ENCODE measurements around the gene IQGAP1. TPM values are rescaled to one million over a fixed set of nuclear protein-coding genes. Genes with fewer than 3 reads are reported as not detected.
"Not testable (repeated sequence)": the region's sequence is repeated elsewhere in the genome, so short reads cannot be mapped to it uniquely, and the experiment has no call there.

The IQGAP1 gene
- polyA plus RNA-seq, 3 donors, result 140 to 276 (median 207) TPM

GRCh38 chr15:90511211-90511618 lies 123.2 kb downstream of the IQGAP1 start:
- H2AFZ ChIP-seq (ENCODE audit: insufficient read depth, low read depth, low read length, poor library complexity, severe bottlenecking); DNase-seq; H3K4me2 ChIP-seq (replicated peaks; ENCODE audit: extremely low read depth, low read length, poor library complexity, severe bottlenecking); H3K27ac ChIP-seq (ENCODE audit: low read depth in 1 of 2, low read length in 2 of 2); H3K36me3 ChIP-seq (replicated peaks in 1 of 2; ENCODE audit: control insufficient read depth in 1 of 2, insufficient read depth in 2 of 2, low read length in 2 of 2); intact Hi-C loops (cut with micrococcal nuclease); H3K27me3 ChIP-seq (ENCODE audit: control insufficient read depth in 2 of 2, insufficient read depth in 2 of 2, low read length in 2 of 2); H3K27ac Mint-ChIP-seq; H3K9me3 ChIP-seq (replicated peaks in 1 of 2; ENCODE audit: control insufficient read depth in 1 of 2, insufficient read depth in 1 of 2, low read length in 2 of 2); H4K20me1 ChIP-seq (ENCODE audit: insufficient read depth, low read length); H3K9ac ChIP-seq (ENCODE audit: insufficient read depth, low read length, poor library complexity, severe bottlenecking); H3K9me3 Mint-ChIP-seq; H3K27me3 Mint-ChIP-seq (ENCODE audit: low read depth in 3 of 3); H3K4me3 ChIP-seq (replicated peaks in 1 of 3; ENCODE audit: low read depth in 2 of 3, low read length in 3 of 3); H3K79me2 ChIP-seq (ENCODE audit: insufficient read depth, low read length): not testable (repeated sequence)
- peaks cover 8 to 23% of the 10 kb centered on the region in 2 donors for H3K36me3 Mint-ChIP-seq
- H3K4me1 ChIP-seq (ENCODE audit: control insufficient read depth in 1 of 2, insufficient read depth in 2 of 2, low read length in 2 of 2), result peaks cover 15 to 19% of the 10 kb centered on the region in 2 donors
- peaks cover 19% of the 10 kb centered on the region for H3K4me1 Mint-ChIP-seq
- WGBS (ENCODE audit: insufficient coverage), result 94% methylated on average over 3 of the region's 13 CpGs
- peak overlapping the region in 1 of 2 donors; percentile 33 for H3K4me3 Mint-ChIP-seq

GRCh38 chr15:90512276-90512675 lies 124.2 kb downstream of the IQGAP1 start:
- Histone ChIP-seq H3K27me3 (ENCODE audit: control insufficient read depth in 2 of 2, insufficient read depth in 2 of 2, low read length in 2 of 2) (no peaks in the 10 kb centered on the region), H3K9me3 (replicated peaks in 1 of 2; ENCODE audit: control insufficient read depth in 1 of 2, insufficient read depth in 1 of 2, low read length in 2 of 2) (no peaks in the 10 kb centered on the region), H2AFZ (ENCODE audit: insufficient read depth, low read depth, low read length, poor library complexity, severe bottlenecking) (no peak overlapping the region), H3K4me1 (ENCODE audit: control insufficient read depth in 1 of 2, insufficient read depth in 2 of 2, low read length in 2 of 2) (peaks cover 16 to 21% of the 10 kb centered on the region in 2 donors), H3K9ac (ENCODE audit: insufficient read depth, low read length, poor library complexity, severe bottlenecking) (no peak overlapping the region), H4K20me1 (ENCODE audit: insufficient read depth, low read length) (no peaks in the 10 kb centered on the region), H3K4me3 (replicated peaks in 1 of 3; ENCODE audit: low read depth in 2 of 3, low read length in 3 of 3) (no peak overlapping the region), H3K4me2 (replicated peaks; ENCODE audit: extremely low read depth, low read length, poor library complexity, severe bottlenecking) (no peak overlapping the region), H3K36me3 (replicated peaks in 1 of 2; ENCODE audit: control insufficient read depth in 1 of 2, insufficient read depth in 2 of 2, low read length in 2 of 2) (no peaks in the 10 kb centered on the region), H3K79me2 (ENCODE audit: insufficient read depth, low read length) (no peaks in the 10 kb centered on the region), H3K27ac (ENCODE audit: low read depth in 1 of 2, low read length in 2 of 2) (no peak overlapping the region)
- WGBS (ENCODE audit: insufficient coverage), result no CpG with 5 or more reads among the region's 2 CpGs
- Mint-ChIP-seq H3K9me3 (peaks cover 0 to 3% (median 0%) of the 10 kb centered on the region in 7 donors), H3K36me3 (peaks cover 5 to 14% of the 10 kb centered on the region in 2 donors), H3K4me1 (peaks cover 22% of the 10 kb centered on the region), H3K27me3 (ENCODE audit: low read depth in 3 of 3) (peaks cover 2 to 3% (median 2%) of the 10 kb centered on the region in 3 donors), H3K27ac (peak overlapping the region in 1 of 7 donors; percentile 47), H3K4me3 (no peak overlapping the region)
- peak in 1 of 3 donors; percentile 32 for DNase-seq
- intact Hi-C loops (cut with micrococcal nuclease), result no loop called here
- no peak for TF ChIP-seq CTCF (IDR thresholded peaks at IDR 0.05)
